ENCODE measurements around the gene TDRD9. TPM values are rescaled to one million over a fixed set of nuclear protein-coding genes. Genes with fewer than 3 reads are reported as not detected.
"Not testable (repeated sequence)": the region's sequence is repeated elsewhere in the genome, so short reads cannot be mapped to it uniquely, and the experiment has no call there.

TDRD9 gene
- polyA plus RNA-seq, 1 experiment: 2.2 TPM

DNA sequence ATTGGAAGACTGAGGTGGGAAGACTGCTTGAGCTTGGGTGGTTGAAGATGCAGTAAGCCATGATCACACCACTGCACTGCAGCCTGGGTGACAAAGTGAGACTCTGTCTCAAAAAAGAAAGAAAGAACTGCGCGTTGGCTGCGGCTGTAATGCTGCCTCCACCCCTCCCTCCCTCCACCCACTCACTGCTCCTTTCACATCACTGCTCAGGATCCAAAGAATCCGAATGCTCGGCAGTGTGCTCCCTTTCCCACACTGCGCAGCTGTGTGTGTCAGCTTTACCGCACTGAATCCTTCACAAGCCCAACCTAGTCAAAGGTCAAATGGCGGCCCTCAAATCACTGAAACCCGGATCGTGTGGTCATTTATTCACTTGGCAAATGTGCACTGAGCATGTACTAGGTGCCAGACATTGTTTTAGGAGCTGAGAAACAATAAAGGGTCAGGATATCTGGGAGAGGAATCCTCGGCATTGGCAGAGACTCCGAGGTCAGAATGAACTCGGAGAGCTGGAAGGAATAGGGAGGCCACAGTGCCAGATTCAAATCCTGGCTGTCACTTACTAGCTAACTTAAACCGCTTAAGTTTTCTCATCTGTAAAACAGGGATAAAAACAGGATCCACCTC, 11.5 kb upstream of the TDRD9 start:
- no peak for DNase-seq (ENCODE audit: low read depth)
- H3K4me3 ChIP-seq (ENCODE audit: low read depth, low read length): no peak overlapping the region
- H3K36me3 ChIP-seq (ENCODE audit: control insufficient read depth, insufficient read depth, low read length): peaks cover 10% of the 10 kb centered on the region
- CTCF ChIA-PET: interaction anchor here (0.6 to 1.5 kb wide), 5 partner anchors 16 to 354 kb away, joined by 3 to 4 read pairs (median 3); partner anchors contain the start of gene BAG5
- TF ChIP-seq, protein P1, sequence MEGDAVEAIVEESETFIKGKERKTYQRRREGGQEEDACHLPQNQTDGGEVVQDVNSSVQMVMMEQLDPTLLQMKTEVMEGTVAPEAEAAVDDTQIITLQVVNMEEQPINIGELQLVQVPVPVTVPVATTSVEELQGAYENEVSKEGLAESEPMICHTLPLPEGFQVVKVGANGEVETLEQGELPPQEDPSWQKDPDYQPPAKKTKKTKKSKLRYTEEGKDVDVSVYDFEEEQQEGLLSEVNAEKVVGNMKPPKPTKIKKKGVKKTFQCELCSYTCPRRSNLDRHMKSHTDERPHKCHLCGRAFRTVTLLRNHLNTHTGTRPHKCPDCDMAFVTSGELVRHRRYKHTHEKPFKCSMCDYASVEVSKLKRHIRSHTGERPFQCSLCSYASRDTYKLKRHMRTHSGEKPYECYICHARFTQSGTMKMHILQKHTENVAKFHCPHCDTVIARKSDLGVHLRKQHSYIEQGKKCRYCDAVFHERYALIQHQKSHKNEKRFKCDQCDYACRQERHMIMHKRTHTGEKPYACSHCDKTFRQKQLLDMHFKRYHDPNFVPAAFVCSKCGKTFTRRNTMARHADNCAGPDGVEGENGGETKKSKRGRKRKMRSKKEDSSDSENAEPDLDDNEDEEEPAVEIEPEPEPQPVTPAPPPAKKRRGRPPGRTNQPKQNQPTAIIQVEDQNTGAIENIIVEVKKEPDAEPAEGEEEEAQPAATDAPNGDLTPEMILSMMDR (IDR thresholded peaks at IDR 0.05; ENCODE audit: insufficient read depth, low read depth, low read length): no peak
- no peaks in the 10 kb centered on the region for H3K27me3 ChIP-seq (ENCODE audit: control insufficient read depth, insufficient read depth, low read length)
- POLR2A ChIA-PET: no interaction called here

DNA sequence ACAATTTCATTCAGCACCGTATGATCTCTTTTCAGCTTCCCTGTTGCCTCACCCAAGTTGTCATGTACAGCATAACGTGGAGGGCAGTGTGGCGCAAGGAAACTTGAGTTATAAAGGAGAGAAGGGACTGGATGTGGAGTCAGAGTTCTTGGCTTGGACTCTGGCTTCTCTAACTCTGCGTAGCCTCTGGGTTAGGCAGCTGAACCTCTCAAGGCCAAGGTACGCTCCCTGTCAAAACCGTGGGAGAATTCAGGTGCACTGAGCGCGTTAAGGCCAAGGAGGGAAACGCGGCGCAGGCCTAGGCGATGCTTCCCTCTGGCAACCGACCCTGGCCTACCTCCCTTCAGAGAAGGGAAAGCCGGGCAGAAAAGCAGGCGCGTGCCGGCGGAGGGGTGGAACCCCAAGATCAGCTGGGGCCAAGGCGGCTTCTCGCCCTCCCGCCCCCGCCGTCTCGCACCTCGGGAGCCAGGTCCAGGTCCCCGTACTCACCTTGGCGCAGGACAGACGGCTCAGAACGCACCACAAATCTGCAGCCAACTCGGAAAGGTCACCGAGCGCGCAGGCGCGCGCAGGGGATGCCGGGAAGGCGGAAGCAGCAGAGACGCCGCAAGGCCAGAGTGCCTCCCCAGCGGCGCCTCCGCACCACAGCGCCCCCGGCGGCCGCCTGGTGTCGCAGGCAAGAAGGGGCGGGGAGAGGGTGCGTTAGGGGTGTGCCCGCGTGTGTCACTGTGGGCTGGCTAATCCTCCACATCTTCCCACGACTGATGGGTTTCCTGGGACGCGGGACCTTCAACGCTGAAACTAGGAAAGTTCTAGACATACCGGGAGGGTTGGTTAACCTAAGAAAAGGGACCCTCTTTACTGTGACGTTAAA, 7.0 kb upstream of the TDRD9 start:
- DNase-seq (ENCODE audit: low read depth): peak; percentile 51
- Histone ChIP-seq H3K4me3 (ENCODE audit: low read depth, low read length) (peak overlapping the region; percentile 88), H3K36me3 (ENCODE audit: control insufficient read depth, insufficient read depth, low read length) (peaks cover 7% of the 10 kb centered on the region), H3K27me3 (ENCODE audit: control insufficient read depth, insufficient read depth, low read length) (peaks cover 1% of the 10 kb centered on the region; the same call in 1 of the 2 replicates)
- TF ChIP-seq, protein P1 (IDR thresholded peaks at IDR 0.05; ENCODE audit: insufficient read depth, low read depth, low read length): peak; percentile 98
- CTCF ChIA-PET: interaction anchor here (0.9 to 4.3 kb wide), 9 partner anchors 10 to 326 kb away, joined by 3 to 26 read pairs (median 4); partner anchors contain the start of gene RD3L
- POLR2A ChIA-PET: no interaction called here

DNA sequence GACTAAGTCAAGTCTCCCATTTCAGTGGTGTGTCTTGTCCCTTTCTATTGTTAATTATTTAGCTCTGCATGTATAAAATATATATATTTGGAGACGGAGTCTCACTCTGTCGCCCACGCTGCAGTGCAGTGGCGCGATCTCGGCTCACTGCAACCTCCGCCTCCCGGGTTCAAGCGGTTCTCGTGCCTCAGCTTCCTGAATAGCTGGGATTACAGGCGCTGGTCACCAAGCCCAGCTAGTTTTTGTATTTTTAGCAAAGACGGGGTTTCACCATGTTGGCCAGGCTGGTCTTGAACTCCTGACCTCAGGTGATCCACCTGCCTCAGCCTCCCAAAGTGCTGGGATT, 6.4 kb upstream of the TDRD9 start:
- POLR2A ChIA-PET: not testable (repeated sequence)

DNA sequence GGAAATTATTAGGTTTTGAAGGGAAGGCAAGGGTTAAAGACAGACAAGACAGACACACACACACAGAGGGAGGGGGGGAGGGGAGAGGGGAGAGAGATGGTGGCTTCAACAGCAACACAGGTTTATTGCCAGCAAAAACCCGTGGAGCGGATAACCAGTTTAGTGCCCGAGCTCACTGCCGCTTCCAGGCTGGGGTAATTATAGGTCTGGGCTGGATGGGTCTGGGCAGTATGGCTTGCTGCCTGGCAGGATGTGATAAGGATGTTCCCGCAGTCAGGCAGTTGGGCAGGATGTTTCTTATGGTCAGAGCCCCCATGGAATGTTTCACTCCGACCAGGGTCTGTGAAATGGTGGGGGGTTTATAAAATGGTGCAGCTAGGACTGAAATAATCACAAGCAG, 4.4 kb upstream of the TDRD9 start:
- CTCF ChIA-PET: interaction anchor here (0.6 to 0.9 kb wide), 2 partner anchors 13 to 16 kb away, joined by 3 read pairs; no protein-coding TSS in a partner anchor

More for the DNA sequence above, 6.4 kb upstream of the TDRD9 start:
- not testable (repeated sequence) for DNase-seq (ENCODE audit: low read depth); H3K4me3 ChIP-seq (ENCODE audit: low read depth, low read length); H3K36me3 ChIP-seq (ENCODE audit: control insufficient read depth, insufficient read depth, low read length); H3K27me3 ChIP-seq (ENCODE audit: control insufficient read depth, insufficient read depth, low read length)
- CTCF ChIA-PET: interaction anchor here (0.5 to 4.3 kb wide), 8 partner anchors 11 to 327 kb away, joined by 3 to 26 read pairs (median 4); partner anchors contain the start of gene RD3L

DNA sequence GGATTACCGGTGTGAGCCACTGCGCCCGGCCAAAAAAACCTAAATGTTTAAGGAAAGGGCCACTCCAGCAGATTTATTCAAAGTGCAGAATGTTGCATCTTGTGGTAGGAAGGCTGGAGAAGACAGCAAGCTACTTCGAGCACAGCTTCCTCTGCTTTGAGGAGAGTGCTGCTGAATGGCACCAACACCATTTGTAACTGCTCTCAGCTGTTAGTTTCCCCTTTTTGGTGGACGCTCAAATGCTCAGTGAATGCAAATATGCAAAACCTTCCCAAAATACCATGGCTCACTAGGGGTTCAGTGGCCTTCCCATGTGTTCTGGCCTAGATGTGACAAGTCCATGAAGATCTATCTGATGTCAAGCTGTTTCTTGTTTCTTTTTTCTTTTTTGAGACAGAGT, 2.9 kb upstream of the TDRD9 start:
- CTCF ChIA-PET: no interaction called here
- peaks cover 1% of the 10 kb centered on the region; the same call in 1 of the 2 replicates for H3K27me3 ChIP-seq (ENCODE audit: control insufficient read depth, insufficient read depth, low read length)
- TF ChIP-seq, protein P1 (IDR thresholded peaks at IDR 0.05; ENCODE audit: insufficient read depth, low read depth, low read length): no peak
- DNase-seq (ENCODE audit: low read depth): no peak
- POLR2A ChIA-PET: no interaction called here
- H3K36me3 ChIP-seq (ENCODE audit: control insufficient read depth, insufficient read depth, low read length): no peaks in the 10 kb centered on the region
- no peak overlapping the region for H3K4me3 ChIP-seq (ENCODE audit: low read depth, low read length)

More for the DNA sequence above, 4.4 kb upstream of the TDRD9 start:
- TF ChIP-seq, protein P1 (IDR thresholded peaks at IDR 0.05; ENCODE audit: insufficient read depth, low read depth, low read length): no peak
- Histone ChIP-seq H3K4me3 (ENCODE audit: low read depth, low read length) (no peak overlapping the region), H3K36me3 (ENCODE audit: control insufficient read depth, insufficient read depth, low read length) (no peaks in the 10 kb centered on the region), H3K27me3 (ENCODE audit: control insufficient read depth, insufficient read depth, low read length) (peaks cover 1% of the 10 kb centered on the region; the same call in 1 of the 2 replicates)
- POLR2A ChIA-PET: no interaction called here
- DNase-seq (ENCODE audit: low read depth): no peak
